Measurements from ENCODE around the gene MEPCE. TPM values are rescaled to one million over a fixed set of nuclear protein-coding genes. Genes with fewer than 3 reads are reported as not detected.
A peak's percentile ranks its signal among the peaks of the same experiment; 100 is the strongest.

MEPCE gene
- total and polyA plus RNA-seq, 11 donors = 14.6 to 30.3 (median 21.5) TPM

DNA sequence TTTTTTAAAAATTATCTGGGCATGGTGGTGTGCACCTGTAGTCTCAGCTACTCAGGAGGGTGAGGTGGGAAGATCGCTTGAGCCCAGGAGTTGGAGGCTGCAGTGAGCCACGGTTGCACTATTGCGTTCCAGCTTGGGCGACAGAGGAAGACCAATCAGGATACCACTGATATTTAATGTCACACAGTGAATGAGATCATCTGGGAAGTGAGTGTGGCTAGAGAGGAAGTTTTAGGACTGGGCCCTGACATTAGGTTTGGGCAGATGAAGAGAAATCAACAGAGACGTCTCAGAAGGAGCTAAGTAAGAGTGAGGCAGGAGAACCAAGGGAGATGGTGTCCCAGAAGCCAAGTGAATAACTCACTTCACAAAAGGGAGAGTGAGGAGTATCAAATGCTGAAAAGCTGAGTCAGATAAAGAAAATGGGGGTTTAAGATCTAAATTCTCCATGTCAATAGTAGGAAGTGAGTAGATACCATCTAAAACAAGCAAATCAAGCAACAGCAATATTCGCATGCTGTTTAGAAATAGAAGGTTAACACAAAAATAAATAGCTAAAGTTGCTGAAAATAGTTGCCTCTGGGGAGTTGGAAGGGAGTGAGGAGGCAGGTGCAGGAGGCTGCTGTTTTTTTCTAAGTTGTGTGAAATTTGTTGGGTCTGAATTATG lies 44.9 kb upstream of the MEPCE start:
- TF ChIP-seq CTCF (IDR thresholded peaks at IDR 0.05) = no peak
- no peak for TF ChIP-seq POLR2A (IDR thresholded peaks at IDR 0.05)
- Histone ChIP-seq H3K36me3 (no peaks in the 10 kb centered on the region), H3K4me1 (peaks cover 0 to 64% (median under 1%) of the 10 kb centered on the region in 12 donors), H3K27me3 (no peaks in the 10 kb centered on the region), H3K27ac (peak overlapping the region in 1 of 12 donors; percentile 56), H3K9me3 (no peaks in the 10 kb centered on the region), H3K4me3 (no peak overlapping the region)
- intact Hi-C loops (cut with DNase I) = no loop called here
- DNase-seq = no peak
- WGBS, 4 donors = 58 to 73% (median 69%) methylated on average over 6 of the region's 6 CpGs
- peak in 3 of 4 donors; percentile 29 to 49 (median 36) for ATAC-seq

DNA sequence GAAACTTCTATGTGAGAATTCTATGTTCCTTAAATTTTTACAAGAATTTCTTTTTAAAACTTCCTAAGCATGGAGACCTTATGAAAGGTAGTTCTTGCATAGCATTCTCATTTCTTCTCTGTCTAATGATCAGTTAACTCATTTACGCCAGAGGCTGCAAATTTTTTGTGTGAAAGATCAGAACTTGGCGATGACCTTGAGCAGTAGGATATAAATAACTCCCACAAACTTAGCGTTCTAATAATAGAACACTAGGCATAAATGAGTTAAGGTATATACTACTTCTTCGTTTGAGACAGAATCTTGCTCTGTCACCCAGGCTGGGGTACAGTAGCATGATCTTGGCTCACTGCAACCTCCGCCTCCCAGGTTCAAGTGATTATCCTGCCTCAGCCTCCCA lies 42.7 kb upstream of the MEPCE start:
- no peak overlapping the region for H3K27ac ChIP-seq

DNA sequence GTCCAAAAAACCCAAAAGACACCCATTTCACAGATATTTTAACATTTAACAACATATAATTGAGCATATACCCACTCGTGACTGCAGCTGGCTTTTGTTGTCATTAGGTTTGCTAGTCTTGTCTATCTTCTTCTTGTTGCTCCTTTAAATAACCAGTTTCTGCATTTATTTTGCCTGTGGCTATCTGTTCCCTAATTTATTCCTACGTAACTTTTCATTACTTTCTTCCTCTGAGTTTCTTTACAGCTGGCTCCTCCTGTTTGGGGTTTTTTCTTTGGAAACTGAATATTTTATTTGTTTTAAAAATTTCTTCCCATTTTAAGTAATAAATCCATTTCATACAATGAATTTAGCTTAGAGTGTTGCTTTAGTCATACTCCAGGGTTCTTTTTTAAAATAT lies 41.9 kb upstream of the MEPCE start:
- 77 to 86% (median 82%) methylated on average over 2 of the region's 2 CpGs for WGBS, 4 donors

More for the DNA sequence above, 42.7 kb upstream of the MEPCE start:
- TF ChIP-seq POLR2A (IDR thresholded peaks at IDR 0.05) (no peak), CTCF (IDR thresholded peaks at IDR 0.05) (no peak)
- intact Hi-C loops (cut with DNase I) = no loop called here
- H3K27me3 ChIP-seq = no peaks in the 10 kb centered on the region
- H3K36me3 ChIP-seq = no peaks in the 10 kb centered on the region
- DNase-seq (no peak), ATAC-seq (no peak)
- H3K4me3 ChIP-seq = no peak overlapping the region
- peaks cover 0 to 47% (median 4%) of the 10 kb centered on the region in 12 donors for H3K4me1 ChIP-seq
- WGBS, 4 donors = 37 to 46% (median 42%) methylated on average over 5 of the region's 5 CpGs
- H3K9me3 ChIP-seq = no peaks in the 10 kb centered on the region

More for the DNA sequence above, 41.9 kb upstream of the MEPCE start:
- H3K36me3 ChIP-seq = no peaks in the 10 kb centered on the region
- no peaks in the 10 kb centered on the region for H3K9me3 ChIP-seq
- no peak for DNase-seq
- H3K4me1 ChIP-seq = peaks cover 0 to 39% (median 4%) of the 10 kb centered on the region in 12 donors
- no peak for ATAC-seq
- H3K27ac ChIP-seq = no peak overlapping the region
- no peaks in the 10 kb centered on the region for H3K27me3 ChIP-seq
- intact Hi-C loops (cut with DNase I) = no loop called here
- TF ChIP-seq POLR2A (IDR thresholded peaks at IDR 0.05) (no peak), CTCF (IDR thresholded peaks at IDR 0.05) (no peak)
- H3K4me3 ChIP-seq = no peak overlapping the region
